ENCODE data around the gene CDK13.
"Not testable (repeated sequence)": the region's sequence is repeated elsewhere in the genome, so short reads cannot be mapped to it uniquely, and the experiment has no call there.

CDK13 gene

DNA sequence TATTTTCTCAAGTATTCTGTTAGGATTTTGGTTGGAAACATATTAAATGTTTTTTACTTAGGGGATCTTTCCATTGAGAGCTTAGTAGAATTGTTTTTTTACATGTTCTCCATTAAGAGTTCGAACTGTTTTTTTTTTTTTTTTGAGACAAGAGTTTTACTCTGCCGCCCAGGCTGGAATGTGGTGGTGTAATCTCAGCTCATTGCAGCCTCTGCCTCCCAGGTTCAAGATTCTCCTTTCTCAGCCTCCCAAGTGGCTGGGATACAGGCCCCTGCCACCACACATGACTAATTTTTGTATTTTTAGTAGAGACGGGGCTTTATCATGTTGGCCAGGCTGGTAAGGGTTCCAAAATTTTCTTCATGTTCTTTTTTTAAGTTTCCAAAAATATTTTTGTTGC is 151.1 kb downstream of the CDK13 start:
- TF ChIP-seq, protein P1, sequence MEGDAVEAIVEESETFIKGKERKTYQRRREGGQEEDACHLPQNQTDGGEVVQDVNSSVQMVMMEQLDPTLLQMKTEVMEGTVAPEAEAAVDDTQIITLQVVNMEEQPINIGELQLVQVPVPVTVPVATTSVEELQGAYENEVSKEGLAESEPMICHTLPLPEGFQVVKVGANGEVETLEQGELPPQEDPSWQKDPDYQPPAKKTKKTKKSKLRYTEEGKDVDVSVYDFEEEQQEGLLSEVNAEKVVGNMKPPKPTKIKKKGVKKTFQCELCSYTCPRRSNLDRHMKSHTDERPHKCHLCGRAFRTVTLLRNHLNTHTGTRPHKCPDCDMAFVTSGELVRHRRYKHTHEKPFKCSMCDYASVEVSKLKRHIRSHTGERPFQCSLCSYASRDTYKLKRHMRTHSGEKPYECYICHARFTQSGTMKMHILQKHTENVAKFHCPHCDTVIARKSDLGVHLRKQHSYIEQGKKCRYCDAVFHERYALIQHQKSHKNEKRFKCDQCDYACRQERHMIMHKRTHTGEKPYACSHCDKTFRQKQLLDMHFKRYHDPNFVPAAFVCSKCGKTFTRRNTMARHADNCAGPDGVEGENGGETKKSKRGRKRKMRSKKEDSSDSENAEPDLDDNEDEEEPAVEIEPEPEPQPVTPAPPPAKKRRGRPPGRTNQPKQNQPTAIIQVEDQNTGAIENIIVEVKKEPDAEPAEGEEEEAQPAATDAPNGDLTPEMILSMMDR (IDR thresholded peaks at IDR 0.05; ENCODE audit: low read depth, low read length), result no peak

DNA sequence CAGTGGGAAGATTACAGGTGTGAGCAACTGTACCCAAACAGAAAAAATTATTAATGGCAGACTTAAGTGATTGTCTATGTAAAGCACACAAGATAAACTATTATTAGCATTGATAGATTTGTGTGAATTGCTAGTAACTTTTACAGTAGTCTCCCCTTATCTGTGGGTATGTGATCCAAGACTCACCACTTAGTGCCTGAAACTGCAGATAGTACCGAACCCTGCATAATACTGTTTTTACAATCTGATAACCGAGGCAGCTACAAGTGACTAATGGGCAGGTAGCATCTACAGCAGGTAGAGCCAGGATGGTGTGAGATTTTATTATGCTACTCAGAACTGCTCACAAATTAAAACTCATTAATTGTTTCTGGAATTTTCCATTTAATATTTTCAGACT is 152.8 kb downstream of the CDK13 start:
- H3K4me3 ChIP-seq (replicated peaks in 1 of 2; ENCODE audit: low read depth in 2 of 2, low read length in 2 of 2), result no peak overlapping the region
- TF ChIP-seq, protein P1 (IDR thresholded peaks at IDR 0.05; ENCODE audit: low read depth, low read length), result no peak
- no peak for DNase-seq (ENCODE audit: low read depth in 2 of 2)

More for the DNA sequence above, 151.1 kb downstream of the CDK13 start:
- H3K4me3 ChIP-seq (replicated peaks in 1 of 2; ENCODE audit: low read depth in 2 of 2, low read length in 2 of 2), result no peak overlapping the region
- DNase-seq (ENCODE audit: low read depth in 2 of 2), result peak in 1 of 2 donors; percentile 10

DNA sequence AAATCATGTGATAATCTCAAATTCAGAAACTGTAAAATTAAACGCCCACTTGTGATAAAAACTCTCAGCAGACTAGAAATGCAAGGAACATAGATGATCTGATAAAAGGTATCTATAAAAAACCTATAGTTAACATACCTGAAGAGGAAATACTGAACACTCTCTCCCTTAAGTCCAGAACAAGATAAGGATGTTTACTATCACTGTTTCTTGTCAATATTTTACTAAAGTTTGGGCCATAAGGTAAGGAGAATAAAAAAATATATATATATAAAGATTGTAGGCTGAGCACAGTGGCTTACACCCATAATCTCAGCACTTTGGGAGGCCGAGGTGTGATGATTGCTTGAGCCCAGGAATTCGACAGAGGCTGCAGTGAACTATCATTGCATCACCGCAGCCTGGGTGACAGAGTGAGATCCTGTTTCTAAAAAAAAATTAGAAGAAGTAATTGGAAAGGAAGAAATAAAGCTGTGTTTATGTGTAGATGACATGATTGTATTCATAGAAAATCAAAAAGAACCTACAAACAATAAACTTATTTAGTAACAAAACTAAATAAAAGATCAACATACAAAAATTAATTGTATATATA is 155.9 kb downstream of the CDK13 start:
- H3K4me3 ChIP-seq (replicated peaks in 1 of 2; ENCODE audit: low read depth in 2 of 2, low read length in 2 of 2), result no peak overlapping the region
- TF ChIP-seq, protein P1 (IDR thresholded peaks at IDR 0.05; ENCODE audit: low read depth, low read length), result no peak
- peak in 1 of 2 donors; percentile 15 for DNase-seq (ENCODE audit: low read depth in 2 of 2)

DNA sequence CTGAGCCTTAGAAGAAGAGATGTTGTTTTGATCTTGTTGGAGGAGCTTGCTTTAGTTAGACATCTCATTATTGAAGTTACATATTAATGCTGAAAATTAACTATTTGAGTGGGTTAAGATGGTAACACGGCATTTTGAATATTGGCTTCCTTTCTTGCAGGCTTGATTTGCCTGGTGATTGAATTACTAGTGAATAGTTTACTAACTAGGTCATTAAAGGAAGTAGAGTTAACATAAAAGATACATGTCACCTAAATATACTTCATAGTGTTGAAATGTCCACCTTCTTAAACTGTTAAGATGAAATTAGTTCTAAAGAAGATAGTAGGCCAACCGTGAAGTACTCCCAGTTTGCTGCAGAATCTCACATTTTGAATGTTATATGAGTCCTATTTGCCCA is 165.9 kb downstream of the CDK13 start:
- no peak for DNase-seq (ENCODE audit: low read depth in 2 of 2)
- TF ChIP-seq, protein P1 (IDR thresholded peaks at IDR 0.05; ENCODE audit: low read depth, low read length), result no peak
- no peak overlapping the region for H3K4me3 ChIP-seq (replicated peaks in 1 of 2; ENCODE audit: low read depth in 2 of 2, low read length in 2 of 2)

DNA sequence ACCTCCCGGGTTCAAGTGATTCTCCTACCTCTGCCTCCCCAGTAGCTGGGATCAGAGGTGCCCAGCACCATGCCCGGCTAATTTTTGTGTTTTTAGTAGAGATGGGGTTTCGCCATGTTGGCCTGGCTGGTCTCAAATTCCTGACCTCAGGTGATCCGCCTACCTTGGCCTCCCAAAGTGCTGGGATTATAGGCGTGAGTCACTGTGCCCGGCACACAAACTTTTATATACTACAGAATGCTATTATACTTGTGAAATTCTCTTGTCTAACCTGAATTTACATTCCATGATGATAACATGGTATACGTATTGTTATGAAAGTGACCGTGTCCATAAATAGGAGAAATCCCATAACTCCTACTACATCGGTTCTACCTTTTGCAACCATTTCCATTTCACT is 167.1 kb downstream of the CDK13 start:
- not testable (repeated sequence) for DNase-seq (ENCODE audit: low read depth in 2 of 2); H3K4me3 ChIP-seq (replicated peaks in 1 of 2; ENCODE audit: low read depth in 2 of 2, low read length in 2 of 2)

DNA sequence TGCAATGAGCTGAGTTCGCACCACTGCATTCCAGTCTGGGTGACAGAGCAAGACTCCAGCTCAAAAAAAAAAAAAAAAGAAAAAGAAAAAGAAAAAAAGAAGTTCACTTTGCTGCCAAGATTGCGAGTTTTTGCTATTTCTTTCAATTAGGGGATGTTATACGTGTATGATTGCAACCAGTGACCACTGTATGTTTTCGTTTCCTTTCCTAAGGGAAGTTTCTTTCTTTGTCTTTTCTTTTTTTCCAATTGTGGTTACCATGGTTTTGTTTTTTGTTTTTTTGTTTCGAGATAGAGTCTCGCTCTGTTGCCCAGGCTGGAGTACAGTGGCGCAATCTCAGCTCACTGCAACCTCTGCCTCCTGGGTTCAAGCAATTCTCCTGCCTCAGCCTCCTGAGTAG is 168.1 kb downstream of the CDK13 start:
- DNase-seq (ENCODE audit: low read depth in 2 of 2); H3K4me3 ChIP-seq (replicated peaks in 1 of 2; ENCODE audit: low read depth in 2 of 2, low read length in 2 of 2): not testable (repeated sequence)

DNA sequence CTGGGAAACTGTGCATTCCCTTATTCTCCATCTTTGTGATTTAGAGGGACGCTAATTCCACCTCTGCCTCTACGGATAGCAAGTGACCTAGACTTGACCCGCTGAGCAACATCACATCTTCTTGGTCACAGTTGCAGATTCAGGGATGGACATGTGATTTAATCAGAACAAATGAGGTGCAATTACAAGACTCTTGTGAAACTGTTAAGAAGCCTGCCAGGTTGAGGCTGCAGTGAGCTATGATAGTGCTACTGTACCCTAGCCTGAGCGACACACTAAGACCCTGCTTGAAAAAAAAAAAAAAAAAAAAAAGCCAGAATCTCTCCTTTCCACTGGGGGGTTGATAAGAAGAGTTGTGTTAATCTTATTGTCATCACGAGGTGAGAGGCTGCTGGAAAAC is 170.0 kb downstream of the CDK13 start:
- H3K4me3 ChIP-seq (replicated peaks in 1 of 2; ENCODE audit: low read depth in 2 of 2, low read length in 2 of 2), result no peak overlapping the region
- TF ChIP-seq, protein P1 (IDR thresholded peaks at IDR 0.05; ENCODE audit: low read depth, low read length), result no peak

DNA sequence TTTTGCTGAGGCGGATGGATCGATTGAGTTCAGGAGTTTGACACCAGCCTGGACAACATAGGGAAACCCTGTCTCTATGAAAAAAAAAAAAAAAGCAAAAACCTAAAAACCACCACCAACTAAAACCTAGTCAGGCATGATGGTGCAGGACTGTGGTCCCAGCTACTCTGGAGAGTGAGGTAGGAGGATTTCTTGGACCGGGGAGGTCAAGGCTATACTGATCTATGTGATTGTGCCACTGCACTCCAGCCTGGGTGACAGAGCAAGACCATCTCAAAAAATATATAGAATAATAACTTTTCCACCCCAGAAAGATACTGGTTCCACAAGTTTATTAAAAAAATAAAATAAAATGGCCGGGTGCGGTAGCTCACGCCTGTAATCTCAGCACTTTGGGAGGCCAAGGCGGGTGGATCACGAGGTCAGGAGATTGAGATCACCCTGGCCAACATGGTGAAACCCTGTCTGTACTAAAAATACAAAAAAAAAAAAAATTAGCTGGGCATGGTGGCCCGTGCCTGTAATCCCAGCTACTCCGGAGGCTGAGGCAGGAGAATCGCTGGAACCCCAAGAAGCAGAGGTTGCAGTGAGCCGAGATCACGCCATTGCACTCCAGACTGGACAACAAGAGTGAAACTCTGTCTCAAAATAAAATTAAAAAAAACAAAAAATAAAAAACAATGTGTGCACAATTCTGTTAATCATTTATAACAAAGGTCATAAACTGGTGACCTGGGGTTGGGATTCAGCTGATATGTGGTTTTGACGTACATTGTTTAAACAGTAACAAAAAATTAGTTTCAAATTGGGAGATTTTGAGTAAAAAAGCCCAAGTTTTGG is 172.3 kb downstream of the CDK13 start:
- DNase-seq (ENCODE audit: low read depth in 2 of 2); H3K4me3 ChIP-seq (replicated peaks in 1 of 2; ENCODE audit: low read depth in 2 of 2, low read length in 2 of 2): not testable (repeated sequence)

More for the DNA sequence above, 170.0 kb downstream of the CDK13 start:
- peak in 1 of 2 donors; percentile 12 for DNase-seq (ENCODE audit: low read depth in 2 of 2)

Measured in cardiac fibroblast (primary cell).